ENCODE measurements around the gene TTR.

Gene TTR

GRCh38 chr18:31643003-31643402, 51.3 kb downstream of the TTR start:
- no peak for TF ChIP-seq TAF1 (IDR thresholded peaks at IDR 0.05; ENCODE audit: low read depth)
- no peak for TF ChIP-seq CREB1 (IDR thresholded peaks at IDR 0.05; ENCODE audit: low read depth)
- no peak for TF ChIP-seq ZBTB7A (IDR thresholded peaks at IDR 0.05; ENCODE audit: low read depth)
- TF ChIP-seq REST (IDR thresholded peaks at IDR 0.05; ENCODE audit: low read depth), result no peak
- no peak for TF ChIP-seq TCF12 (IDR thresholded peaks at IDR 0.05; ENCODE audit: low read depth)
- TF ChIP-seq CEBPB (IDR thresholded peaks at IDR 0.05), result no peak
- TF ChIP-seq YY1 (IDR thresholded peaks at IDR 0.05; ENCODE audit: low read depth), result no peak

GRCh38 chr18:31645411-31645810, 53.7 kb downstream of the TTR start:
- TF ChIP-seq RAD21 (IDR thresholded peaks at IDR 0.05; ENCODE audit: low read depth) (no peak), FOXM1 (IDR thresholded peaks at IDR 0.05; ENCODE audit: borderline replicate concordance, low read depth) (no peak), EP300 (IDR thresholded peaks at IDR 0.05; ENCODE audit: borderline replicate concordance) (no peak), USF1 (IDR thresholded peaks at IDR 0.05) (no peak), TEAD4 (IDR thresholded peaks at IDR 0.05) (no peak), MAX (IDR thresholded peaks at IDR 0.05) (no peak), YY1 (IDR thresholded peaks at IDR 0.05; ENCODE audit: low read depth) (no peak), CEBPB (IDR thresholded peaks at IDR 0.05) (no peak), TCF12 (IDR thresholded peaks at IDR 0.05; ENCODE audit: low read depth) (no peak), NFIC (IDR thresholded peaks at IDR 0.05) (no peak), REST (IDR thresholded peaks at IDR 0.05; ENCODE audit: low read depth) (no peak), ZBTB7A (IDR thresholded peaks at IDR 0.05; ENCODE audit: low read depth) (no peak), EGR1 (IDR thresholded peaks at IDR 0.05) (no peak), TAF1 (IDR thresholded peaks at IDR 0.05; ENCODE audit: low read depth) (no peak), CREB1 (IDR thresholded peaks at IDR 0.05; ENCODE audit: low read depth) (no peak)

- TF ChIP-seq USF1 (IDR thresholded peaks at IDR 0.05) (no peak), TCF12 (IDR thresholded peaks at IDR 0.05; ENCODE audit: low read depth) (no peak), EP300 (IDR thresholded peaks at IDR 0.05; ENCODE audit: borderline replicate concordance) (no peak), NFIC (IDR thresholded peaks at IDR 0.05) (no peak), CEBPB (IDR thresholded peaks at IDR 0.05) (no peak), TEAD4 (IDR thresholded peaks at IDR 0.05) (no peak), YY1 (IDR thresholded peaks at IDR 0.05; ENCODE audit: low read depth) (no peak), FOXM1 (IDR thresholded peaks at IDR 0.05; ENCODE audit: borderline replicate concordance, low read depth) (no peak), ZBTB7A (IDR thresholded peaks at IDR 0.05; ENCODE audit: low read depth) (no peak), MAX (IDR thresholded peaks at IDR 0.05) (no peak), CREB1 (IDR thresholded peaks at IDR 0.05; ENCODE audit: low read depth) (no peak), TAF1 (IDR thresholded peaks at IDR 0.05; ENCODE audit: low read depth) (no peak), REST (IDR thresholded peaks at IDR 0.05; ENCODE audit: low read depth) (no peak), EGR1 (IDR thresholded peaks at IDR 0.05) (no peak), RAD21 (IDR thresholded peaks at IDR 0.05; ENCODE audit: low read depth) (no peak)
Measured at GRCh38 chr18:31646332-31647126, 54.9 kb downstream of the TTR start.

- TF ChIP-seq CREB1 (IDR thresholded peaks at IDR 0.05; ENCODE audit: low read depth) (no peak), TCF12 (IDR thresholded peaks at IDR 0.05; ENCODE audit: low read depth) (no peak), MAX (IDR thresholded peaks at IDR 0.05) (no peak), TAF1 (IDR thresholded peaks at IDR 0.05; ENCODE audit: low read depth) (no peak)
Measured at GRCh38 chr18:31647127-31647753, 55.6 kb downstream of the TTR start.

All from Ishikawa (cell line).